Sigmoid colon (tissue), 4 donors: ENCODE measurements around the gene IFT43.

Experiments
- EP300 ChIP-seq, 4 donors: sonication (generic); formaldehyde crosslinking; IDR thresholded peaks; one replicate each; pipeline ENCODE4 v1.6.1; 2017; ENCODE audit warnings: antibody characterized with exemption in 4 of 4
- POLR2A ChIP-seq, 2 donors: fragments of 450-650 bp; IDR thresholded peaks; one replicate each; pipeline ENCODE4 v1.6.1; 2016; ENCODE audit warnings: antibody characterized with exemption in 2 of 2, mild to moderate bottlenecking in 2 of 2, moderate library complexity in 2 of 2
- TF ChIP-seq, protein P1 (sequence below), 4 experiments: fragments of 450-650 bp in 3 of 4; fragments of 200-600 bp in 1 of 4; IDR thresholded peaks; one replicate each; pipeline ENCODE4 v1.5.1; 2016 to 2019; ENCODE audit warnings: antibody characterized with exemption in 4 of 4, mild to moderate bottlenecking in 3 of 4, moderate library complexity in 2 of 4

DNA sequence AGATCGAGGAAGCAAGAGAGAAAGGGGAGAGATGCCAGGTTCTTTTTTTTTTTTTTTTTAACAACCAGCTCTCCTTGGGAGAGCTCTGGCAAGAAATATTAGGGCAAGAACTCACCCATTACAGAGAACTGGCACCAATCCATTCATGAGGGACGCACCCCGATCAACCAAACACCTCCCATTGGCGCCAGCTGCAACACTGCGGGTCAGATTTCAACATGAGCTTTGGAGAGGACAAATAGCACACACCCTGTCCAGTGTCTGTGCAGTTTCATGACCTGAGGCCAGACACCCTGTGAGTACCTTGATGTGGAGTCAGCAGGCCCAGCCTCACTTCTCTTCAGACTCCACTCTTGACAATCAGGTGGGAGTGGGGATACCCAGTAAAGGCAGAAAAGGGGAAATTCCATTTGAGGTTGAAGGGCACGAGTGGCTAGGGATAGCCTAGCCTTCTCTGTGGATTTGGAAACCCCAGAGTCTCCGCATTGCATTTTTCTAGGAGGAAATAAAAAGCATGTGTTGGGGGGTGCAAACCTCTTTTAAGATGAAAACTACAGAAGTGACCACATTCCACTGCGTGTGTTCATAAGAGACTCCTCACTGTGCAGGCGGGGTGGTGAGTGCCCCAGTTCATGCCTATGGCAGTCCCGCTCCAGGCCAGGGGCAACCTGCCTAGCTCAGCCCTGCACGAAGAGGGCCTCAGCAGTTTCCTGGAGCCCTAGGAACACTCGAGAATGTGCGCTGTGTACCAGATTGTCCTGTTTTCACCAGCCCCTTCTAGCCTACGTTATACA, 123.7 kb downstream of the IFT43 start:
- TF ChIP-seq, protein P1, sequence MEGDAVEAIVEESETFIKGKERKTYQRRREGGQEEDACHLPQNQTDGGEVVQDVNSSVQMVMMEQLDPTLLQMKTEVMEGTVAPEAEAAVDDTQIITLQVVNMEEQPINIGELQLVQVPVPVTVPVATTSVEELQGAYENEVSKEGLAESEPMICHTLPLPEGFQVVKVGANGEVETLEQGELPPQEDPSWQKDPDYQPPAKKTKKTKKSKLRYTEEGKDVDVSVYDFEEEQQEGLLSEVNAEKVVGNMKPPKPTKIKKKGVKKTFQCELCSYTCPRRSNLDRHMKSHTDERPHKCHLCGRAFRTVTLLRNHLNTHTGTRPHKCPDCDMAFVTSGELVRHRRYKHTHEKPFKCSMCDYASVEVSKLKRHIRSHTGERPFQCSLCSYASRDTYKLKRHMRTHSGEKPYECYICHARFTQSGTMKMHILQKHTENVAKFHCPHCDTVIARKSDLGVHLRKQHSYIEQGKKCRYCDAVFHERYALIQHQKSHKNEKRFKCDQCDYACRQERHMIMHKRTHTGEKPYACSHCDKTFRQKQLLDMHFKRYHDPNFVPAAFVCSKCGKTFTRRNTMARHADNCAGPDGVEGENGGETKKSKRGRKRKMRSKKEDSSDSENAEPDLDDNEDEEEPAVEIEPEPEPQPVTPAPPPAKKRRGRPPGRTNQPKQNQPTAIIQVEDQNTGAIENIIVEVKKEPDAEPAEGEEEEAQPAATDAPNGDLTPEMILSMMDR (IDR thresholded peaks at IDR 0.05): no peak
- TF ChIP-seq POLR2A (IDR thresholded peaks at IDR 0.05) (no peak), EP300 (IDR thresholded peaks at IDR 0.05) (no peak)
